ENCODE results near the gene RHBDF2. TPM values are rescaled to one million over a fixed set of nuclear protein-coding genes. Genes with fewer than 3 reads are reported as not detected.
A peak's percentile ranks its signal among the peaks of the same experiment; 100 is the strongest.

Gene RHBDF2
- total and polyA plus RNA-seq, 2 donors (not counting 1 experiment from before 2014, with no cell fraction given) = 288 to 482 TPM

DNA sequence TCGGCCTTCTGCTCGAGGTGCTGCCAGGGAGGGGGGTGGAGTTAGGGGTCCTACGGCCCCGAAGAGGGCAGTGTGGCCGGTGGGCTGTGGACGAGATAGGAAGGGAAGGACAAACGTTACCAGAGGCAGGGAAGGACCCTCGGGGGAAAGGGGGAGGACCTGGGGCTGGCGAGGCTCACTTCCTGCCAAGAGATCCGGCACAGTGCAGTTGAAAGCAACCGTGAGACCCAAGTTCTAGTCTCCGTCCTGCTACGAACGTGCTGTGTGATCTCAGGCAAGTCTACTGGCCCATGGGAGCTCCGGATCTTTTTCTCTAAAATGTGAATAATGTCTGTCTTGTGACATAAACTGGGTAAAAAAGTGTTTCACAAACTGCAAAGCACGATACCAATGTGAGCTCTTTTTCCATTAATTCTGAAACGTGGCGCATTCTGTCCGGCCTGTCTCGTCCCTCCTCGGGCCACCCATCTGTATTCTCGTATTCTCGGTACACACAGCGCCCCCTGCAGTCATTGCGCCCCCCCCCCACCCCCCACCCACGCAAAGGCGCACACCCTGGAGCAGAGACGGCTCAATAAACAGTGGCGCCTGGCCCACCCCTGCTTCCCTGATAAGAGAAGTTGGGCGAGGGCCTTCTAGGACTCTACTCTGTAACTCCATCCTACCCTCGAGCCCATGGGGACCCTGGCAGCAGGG, 27.5 kb upstream of the RHBDF2 start:
- Histone ChIP-seq H3K27me3 (replicated peaks in 1 of 4; ENCODE audit: control extremely low read depth in 1 of 4, control insufficient read depth in 3 of 4, insufficient read depth in 4 of 4, low read length in 3 of 4) (no peaks in the 10 kb centered on the region), H3K36me3 (replicated peaks in 1 of 2; ENCODE audit: control extremely low read depth in 1 of 2, control insufficient read depth in 1 of 2, extremely low read depth in 1 of 2, insufficient read depth in 2 of 2, low read length in 1 of 2) (no peaks in the 10 kb centered on the region), H3K4me3 (ENCODE audit: control extremely low read depth in 1 of 5, extremely low read depth in 1 of 5, insufficient read depth in 1 of 5, low read depth in 2 of 5, low read length in 4 of 5) (peak overlapping the region; percentile 11 to 77 (median 70)), H3K9me3 (ENCODE audit: control extremely low read depth in 1 of 3, control insufficient read depth in 2 of 3, insufficient read depth in 1 of 3, low read length in 2 of 3) (no peaks in the 10 kb centered on the region), H3K4me2 (replicated peaks; ENCODE audit: low read depth, low read length, poor library complexity, severe bottlenecking) (peak overlapping the region; percentile 98), H3K9ac (ENCODE audit: low read length) (peak overlapping the region; percentile 77), H3K27ac (ENCODE audit: low read length in 2 of 2) (peak overlapping the region; percentile 97 to 99), H4K20me1 (ENCODE audit: control insufficient read depth, insufficient read depth, low read length, poor library complexity, severe bottlenecking) (no peaks in the 10 kb centered on the region), H3K79me2 (ENCODE audit: control insufficient read depth, insufficient read depth, low read length) (peaks cover 40% of the 10 kb centered on the region), H3K4me1 (ENCODE audit: control insufficient read depth in 2 of 2, insufficient read depth in 2 of 2, low read length in 2 of 2) (peaks cover 48 to 57% of the 10 kb centered on the region in 2 donors), H2AFZ (ENCODE audit: insufficient read depth, low read depth, low read length, poor library complexity, severe bottlenecking) (peak overlapping the region; percentile 72)
- no peaks in the 10 kb centered on the region for H3K27me3 Mint-ChIP-seq
- DNase-seq = peak; percentile 65
- TF ChIP-seq, protein P1, sequence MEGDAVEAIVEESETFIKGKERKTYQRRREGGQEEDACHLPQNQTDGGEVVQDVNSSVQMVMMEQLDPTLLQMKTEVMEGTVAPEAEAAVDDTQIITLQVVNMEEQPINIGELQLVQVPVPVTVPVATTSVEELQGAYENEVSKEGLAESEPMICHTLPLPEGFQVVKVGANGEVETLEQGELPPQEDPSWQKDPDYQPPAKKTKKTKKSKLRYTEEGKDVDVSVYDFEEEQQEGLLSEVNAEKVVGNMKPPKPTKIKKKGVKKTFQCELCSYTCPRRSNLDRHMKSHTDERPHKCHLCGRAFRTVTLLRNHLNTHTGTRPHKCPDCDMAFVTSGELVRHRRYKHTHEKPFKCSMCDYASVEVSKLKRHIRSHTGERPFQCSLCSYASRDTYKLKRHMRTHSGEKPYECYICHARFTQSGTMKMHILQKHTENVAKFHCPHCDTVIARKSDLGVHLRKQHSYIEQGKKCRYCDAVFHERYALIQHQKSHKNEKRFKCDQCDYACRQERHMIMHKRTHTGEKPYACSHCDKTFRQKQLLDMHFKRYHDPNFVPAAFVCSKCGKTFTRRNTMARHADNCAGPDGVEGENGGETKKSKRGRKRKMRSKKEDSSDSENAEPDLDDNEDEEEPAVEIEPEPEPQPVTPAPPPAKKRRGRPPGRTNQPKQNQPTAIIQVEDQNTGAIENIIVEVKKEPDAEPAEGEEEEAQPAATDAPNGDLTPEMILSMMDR (IDR thresholded peaks at IDR 0.05) = peak; percentile 19
- no peak for TF ChIP-seq EZH2 (IDR thresholded peaks at IDR 0.05; ENCODE audit: borderline replicate concordance, insufficient read depth, low read depth, low read length, poor library complexity, severe bottlenecking)
- ChIA-PET CTCF (interaction anchor here (0.6 to 5.2 kb wide), 21 partner anchors 9 to 183 kb away, joined by 3 to 52 read pairs (median 5); partner anchors contain the start of genes AANAT, CYGB and PRCD), POLR2A (interaction anchor here (0.5 to 2.9 kb wide), 20 partner anchors 8 to 1828 kb away, joined by 3 to 31 read pairs (median 6); partner anchors contain the start of genes FDXR, PRCD, RHBDF2 and ST6GALNAC2)
- peak; percentile 11 for ATAC-seq (ENCODE audit: low read depth)
- peaks cover 53% of the 10 kb centered on the region for H3K4me1 Mint-ChIP-seq
- peak overlapping the region; percentile 90 for H3K27ac Mint-ChIP-seq
- H3K9me3 Mint-ChIP-seq (ENCODE audit: insufficient read depth) = no peaks in the 10 kb centered on the region
- intact Hi-C loops (cut with micrococcal nuclease) = loop anchor here (1.0 to 5.0 kb wide), 4 partner anchors 19 to 198 kb away; partner anchors contain the start of genes JMJD6 and METTL23
- 27% methylated on average over 23 of the region's 31 CpGs for WGBS (ENCODE audit: insufficient coverage)
- H3K4me3 Mint-ChIP-seq = peak overlapping the region; percentile 84

Measured in B cell (primary cell).